Hindlimb muscle (tissue), 1 donor: ENCODE results near the gene SGMS1. TPM values are rescaled to one million over a fixed set of nuclear protein-coding genes. Genes with fewer than 3 reads are reported as not detected.
A peak's percentile ranks its signal among the peaks of the same experiment; 100 is the strongest.
"Not testable (repeated sequence)": the region's sequence is repeated elsewhere in the genome, so short reads cannot be mapped to it uniquely, and the experiment has no call there.

Source experiments
- DNase-seq: peaks from one replicate; pipeline ENCODE4 v3.0.0-alpha.2; 2013
- polyA plus RNA-seq: library from polyadenylated mRNA; unstranded; fragments of 120-200 nt; gene quantifications from one replicate; pipeline ENCODE4 v1.2.1, GENCODE V29; 2013; ENCODE audit not compliant: insufficient read length

The SGMS1 gene
- polyA plus RNA-seq, 1 donor, result 25.4 TPM

DNA sequence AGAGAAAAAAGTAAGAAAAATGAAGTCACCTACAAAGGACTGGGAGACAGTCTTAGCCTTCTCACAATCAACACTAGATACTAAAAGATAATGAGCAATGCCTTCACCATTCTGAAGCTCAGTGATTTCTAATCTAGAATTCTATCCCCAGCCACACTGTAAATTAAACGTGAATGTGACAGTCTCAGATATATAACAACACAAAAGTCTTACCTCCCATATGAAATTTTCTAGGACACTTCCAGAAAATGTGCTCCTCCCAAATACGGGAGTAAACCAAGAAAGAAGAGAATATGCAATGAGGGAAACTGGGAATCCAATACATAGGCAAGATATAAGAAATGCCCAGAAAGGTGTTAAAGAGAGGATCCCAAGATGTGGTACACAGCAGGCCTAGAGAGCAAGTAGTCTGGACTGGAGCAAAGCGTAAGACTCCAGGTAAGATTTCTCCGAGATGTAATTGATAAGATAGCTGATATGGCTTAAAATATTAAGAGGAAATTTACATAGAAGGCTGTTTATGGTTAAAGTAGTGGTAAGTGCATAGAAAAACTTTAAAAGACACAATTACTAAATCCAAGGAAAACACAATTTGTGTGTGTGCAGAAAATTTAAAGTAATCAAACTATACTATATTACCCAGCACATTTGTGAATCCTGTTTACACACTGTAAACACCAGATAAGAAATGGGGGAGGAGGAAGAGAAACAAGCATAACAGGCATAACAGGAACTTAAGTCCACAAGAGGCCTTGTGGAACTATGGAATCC, 44.1 kb downstream of the SGMS1 start:
- DNase-seq, result no peak

DNA sequence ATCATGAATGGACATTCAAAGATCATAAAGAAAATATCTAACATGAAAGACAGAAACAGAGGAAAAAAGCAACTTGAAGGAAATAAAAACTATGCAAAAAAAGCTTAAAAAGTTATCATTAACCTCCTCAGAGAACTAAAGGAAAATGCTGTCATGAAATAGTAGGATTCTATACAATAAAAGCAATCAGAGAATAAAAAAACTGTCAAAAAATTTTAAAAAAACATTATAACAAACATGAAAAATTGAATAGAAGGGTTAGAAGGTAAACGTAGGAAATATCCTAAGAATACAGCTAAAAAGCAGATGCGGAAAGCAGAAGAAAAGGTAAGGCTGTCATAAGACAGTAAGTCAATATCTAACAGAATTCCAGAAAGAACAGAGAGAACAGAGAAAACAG, 44.8 kb downstream of the SGMS1 start:
- no peak for DNase-seq

DNA sequence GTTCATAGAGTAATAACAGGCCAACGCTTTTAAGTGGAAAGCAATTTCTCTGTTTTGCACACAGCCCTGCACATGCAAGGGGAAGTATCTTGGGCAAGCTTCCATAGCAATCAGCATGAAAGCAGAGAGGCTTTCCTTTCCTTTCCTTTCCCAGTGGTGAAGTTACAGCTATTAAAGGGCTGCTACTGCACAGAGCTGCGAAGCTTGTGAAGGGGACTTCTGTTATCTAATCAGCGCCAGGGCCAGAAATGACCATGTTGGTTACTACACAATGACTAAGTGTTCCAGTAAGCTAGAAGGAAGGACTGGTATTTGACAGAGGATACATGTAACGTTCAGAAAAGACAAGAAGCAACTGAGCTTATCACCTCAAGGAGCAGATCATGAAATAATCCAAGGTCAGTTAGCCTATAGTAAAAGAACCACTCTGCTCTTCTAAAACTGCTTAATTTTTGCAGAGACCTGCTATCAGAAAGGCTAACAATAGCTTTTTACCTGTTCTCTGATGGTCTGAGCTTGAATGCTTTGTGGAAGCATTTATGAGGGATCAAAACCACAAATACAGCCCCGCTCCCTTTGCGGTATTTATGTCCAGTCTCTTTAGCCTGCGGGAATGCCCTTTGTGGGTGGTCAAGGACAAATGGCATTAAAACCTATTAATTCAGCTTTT, 45.9 kb downstream of the SGMS1 start:
- DNase-seq, result peak; percentile 32

DNA sequence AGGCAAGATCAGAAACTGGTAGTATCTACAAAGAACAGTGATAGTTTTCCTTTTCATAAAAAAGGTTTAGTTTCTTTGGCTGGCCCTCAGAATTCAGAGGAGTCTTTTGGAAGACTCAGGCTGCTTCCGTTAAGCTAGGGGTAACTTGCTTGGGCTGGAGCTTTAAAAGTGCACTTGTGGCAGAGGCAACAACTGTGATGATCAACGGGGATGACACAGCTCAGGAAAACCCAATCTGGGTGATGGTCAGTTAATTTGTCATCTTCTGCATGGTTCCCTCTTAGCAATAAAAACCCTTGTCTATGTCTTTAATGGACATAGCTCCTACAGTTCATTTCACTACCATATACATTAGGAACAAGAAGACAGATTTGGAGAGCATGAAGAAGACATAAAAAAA, 46.7 kb downstream of the SGMS1 start:
- DNase-seq, result no peak

DNA sequence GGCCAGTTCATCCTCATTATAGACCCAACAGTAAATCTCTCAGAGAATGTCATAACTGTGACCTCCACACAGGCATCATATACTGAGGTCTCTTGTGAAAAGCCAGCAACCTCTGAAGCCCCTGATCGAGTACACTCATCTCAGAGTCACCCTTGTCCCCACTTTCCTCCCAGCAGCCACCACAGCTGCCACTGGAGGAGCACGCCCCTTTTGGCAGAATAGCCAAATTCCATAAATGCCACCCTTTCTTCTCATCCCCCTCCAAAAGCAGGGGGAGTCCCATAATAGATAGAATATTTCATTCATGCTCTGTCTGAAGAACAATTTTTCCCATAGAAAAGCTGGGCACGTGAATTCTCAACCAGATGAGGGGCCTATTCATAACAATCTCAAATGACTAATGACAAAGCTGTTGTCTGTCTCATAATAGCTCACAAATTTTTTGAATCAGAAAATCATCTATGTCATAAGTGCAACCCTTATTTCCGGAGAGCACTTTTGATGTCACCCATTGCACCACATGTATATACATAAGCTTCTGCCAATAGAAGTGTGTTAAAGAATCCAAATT, 47.4 kb downstream of the SGMS1 start:
- DNase-seq, result no peak

DNA sequence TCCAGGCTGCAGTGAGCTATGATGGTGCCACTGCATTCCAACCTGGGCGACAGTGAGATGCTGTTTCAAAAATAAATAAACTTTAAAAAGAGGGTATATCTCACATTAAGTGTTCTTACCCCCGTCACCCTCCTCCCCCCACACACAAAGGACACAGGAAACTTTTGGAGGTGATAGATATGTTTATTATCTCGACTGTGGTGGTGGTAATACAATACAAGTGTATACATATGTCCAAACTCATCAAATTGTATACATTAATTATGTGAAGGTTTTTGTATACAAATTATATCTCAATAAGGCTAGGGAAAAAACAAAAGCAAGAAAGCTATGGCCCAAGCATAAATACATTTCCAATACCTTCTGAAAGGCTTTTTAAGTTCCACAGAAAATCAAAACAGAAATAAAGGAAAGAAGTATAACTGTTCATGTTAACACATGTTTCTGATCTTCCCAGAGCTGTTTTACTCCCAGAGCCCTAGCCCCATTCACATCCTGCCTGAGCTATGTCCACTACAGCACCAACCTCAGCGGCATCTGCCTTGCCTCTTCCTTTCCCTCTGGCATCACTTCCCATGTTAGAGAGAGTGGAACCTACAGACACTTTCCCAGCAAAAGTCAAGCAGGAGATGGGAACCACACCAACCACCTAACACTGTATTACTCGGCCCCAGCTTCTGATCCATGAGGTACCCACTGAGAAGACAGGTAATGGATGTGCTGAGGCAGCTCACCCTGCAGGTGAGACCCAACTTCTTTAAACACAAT, 48.1 kb downstream of the SGMS1 start:
- no peak for DNase-seq

DNA sequence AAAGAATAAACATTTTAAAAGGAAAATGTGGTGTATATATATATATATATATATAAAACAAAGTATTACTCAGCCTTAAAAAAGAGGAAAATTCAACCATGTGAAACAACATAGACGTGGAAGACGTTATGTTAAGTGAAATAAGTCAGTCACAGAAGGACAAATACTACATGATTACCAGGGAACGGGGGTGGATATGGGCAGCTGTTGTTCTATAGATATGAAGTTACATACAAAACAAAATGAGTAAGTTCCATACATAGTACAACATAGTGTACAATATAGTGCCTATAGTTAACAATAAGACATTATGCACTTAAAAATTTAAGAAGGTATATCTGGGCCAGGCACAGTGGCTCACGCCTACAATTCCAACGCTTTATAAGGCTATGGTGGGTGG, 48.8 kb downstream of the SGMS1 start:
- DNase-seq, result no peak

DNA sequence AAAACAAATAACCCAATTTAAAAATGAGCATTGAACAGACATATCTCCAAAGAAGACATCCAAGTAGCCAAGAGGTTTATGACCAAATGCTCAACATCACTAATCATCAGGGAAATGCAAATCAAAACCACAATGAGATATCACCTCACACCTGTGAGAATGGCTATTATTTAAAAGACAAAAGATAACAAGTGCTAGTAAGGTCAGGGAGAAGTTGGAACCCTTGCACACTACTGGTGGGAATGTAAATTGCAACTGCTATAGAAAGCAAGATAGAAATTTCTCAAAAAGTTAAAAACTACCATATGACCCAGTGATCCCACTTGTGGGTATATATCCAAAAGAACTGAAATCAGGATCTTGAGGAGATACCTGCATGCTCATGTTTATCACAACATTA, 49.5 kb downstream of the SGMS1 start:
- DNase-seq, result no peak

DNA sequence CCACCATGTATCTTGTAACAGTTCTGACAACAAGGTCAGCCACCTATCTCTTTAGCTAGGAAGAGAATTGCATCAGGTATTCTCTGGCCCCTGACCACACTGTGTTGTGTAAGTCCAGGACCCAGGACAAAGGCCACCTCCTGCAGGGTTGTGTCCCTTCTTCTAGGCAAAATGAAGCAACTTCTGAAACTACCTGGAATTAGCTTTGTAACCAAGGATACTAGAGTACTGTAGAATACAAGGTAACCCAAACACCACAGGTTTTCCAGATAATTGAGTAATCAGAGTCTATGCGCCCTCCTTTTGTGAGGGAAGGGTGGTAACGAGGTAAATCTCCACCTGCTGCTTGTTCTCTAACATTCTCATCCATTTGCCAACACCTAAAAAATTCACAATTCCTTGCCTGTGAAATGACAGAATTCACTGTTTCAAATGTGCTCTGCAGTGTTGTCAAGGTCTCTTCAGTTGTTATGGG, 51.7 kb downstream of the SGMS1 start:
- DNase-seq, result no peak

DNA sequence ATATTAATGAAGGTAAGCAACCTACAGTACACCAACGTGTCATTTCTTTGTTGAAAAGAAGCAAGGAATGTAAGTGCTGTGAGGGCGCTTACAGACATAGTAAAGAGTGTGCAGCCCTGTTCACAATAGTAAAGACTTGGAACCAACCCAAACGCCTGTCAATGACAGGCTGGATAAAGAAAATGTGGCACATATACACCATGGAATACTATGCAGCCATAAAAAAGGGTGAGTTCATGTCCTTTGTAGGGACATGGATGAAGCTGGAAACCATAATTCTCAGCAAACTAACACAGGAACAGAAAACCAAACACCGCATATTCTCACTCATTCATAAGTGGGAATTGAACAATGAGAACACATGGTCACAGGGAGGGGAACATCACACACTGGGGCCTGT, 55.0 kb downstream of the SGMS1 start:
- DNase-seq, result not testable (repeated sequence)

DNA sequence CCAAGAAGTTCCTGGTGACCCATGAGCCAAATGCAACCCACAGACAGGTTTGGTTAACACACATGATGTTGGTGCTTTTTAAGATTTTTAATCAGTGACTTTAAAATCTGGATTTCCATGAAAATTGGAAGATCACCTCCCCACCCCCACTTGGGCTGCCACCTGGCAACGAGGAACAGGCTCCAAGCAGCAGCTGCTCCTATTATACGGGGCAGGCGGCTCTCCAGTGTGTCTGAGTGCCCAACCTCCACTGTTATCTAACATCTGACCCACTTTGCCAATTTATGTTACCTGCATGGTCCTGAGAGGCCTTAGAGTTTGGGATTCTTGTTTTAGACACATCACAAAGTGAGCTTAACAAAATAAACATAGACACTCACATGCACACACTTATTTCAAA, 56.4 kb downstream of the SGMS1 start:
- DNase-seq, result no peak

DNA sequence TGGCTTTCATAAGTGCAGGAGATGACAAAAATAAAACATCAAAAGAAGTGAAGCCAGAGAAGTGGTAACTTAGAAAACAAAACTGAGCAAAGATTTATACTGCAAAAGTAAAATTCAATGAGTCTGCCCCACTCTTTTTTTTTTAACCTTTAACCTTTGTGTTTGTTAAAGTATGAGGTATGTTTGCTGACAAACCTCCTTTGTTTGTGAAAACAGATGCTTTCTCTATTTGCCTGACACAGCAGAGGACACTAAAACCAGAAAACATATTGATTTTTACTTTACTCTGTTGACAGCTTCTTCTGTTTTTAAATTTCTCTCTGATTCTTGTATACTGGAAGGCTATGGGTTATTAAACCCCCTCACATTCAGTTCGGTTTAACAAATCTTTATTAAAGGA, 57.6 kb downstream of the SGMS1 start:
- no peak for DNase-seq

DNA sequence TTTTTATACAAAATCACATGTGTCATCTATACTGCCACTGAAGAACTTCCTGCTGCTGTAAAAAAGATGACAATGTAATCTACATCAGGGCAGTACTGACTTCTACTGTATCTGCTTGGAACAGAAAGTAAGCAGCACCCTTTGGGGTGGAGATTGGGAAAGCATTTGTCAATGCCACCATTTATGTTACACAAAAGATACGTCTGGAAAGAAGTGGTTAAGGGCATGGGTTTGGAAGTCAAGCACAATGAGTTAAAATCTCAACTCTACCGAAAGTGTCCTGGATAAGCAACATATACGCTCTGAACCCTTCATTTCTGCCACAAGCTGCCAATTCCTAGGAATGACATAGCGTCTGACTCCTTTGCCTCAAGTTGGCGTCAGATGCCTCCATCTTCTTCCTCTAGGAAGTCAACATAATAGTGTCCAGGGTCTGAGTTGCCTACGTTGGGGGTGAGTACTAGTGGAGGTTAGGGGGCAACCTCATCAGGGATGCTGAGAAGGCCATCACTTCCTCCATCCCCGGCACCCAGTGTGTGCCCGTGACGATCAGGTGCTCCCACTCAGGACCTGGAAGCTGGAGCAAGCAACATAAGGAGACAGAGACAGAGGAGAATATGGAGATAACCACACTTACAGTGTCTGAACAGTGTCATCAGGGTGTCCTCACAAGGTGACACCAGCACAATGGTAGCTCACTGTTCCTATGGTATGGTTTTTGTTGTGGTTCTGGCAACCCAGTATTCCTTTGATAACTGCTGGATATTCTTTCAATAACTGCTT, 58.3 kb downstream of the SGMS1 start:
- DNase-seq, result no peak

DNA sequence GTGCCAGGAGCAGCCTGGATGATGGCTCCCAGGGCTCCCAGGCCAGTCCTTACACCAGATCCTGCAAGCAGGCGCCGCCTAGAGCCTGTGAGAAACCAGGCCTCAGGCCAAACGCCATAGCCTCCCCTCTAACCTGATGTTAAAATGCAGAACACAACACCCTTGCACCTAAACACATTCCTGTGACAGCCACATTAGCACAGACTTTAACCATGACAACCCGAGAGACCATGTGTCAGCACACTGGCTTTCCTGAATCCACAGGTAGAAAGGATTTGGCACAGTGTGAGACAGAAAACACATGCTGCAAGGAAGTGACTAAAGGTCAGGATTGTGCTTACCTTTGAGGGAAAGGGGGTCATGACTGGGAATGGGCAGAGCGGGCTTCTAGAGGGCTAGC, 59.9 kb downstream of the SGMS1 start:
- DNase-seq, result no peak

DNA sequence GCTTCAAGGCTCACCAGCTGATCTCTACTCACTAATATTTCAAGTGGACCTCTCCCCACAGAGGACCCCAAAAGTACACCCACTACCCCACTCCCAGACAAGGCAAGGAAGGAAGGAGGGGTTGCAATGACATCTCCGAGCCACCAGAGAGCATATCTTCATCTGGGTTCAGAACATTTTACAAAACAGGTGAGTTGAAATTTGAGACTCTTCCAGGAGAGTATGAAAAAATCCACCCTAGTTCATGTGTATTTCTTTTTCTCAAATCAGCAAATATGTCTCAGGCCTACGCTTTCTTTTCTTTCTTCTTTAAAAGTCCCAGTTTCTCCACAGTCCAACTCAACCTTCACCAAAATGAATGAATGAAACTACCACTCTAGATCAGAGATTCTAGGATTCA, 61.9 kb downstream of the SGMS1 start:
- DNase-seq, result no peak

DNA sequence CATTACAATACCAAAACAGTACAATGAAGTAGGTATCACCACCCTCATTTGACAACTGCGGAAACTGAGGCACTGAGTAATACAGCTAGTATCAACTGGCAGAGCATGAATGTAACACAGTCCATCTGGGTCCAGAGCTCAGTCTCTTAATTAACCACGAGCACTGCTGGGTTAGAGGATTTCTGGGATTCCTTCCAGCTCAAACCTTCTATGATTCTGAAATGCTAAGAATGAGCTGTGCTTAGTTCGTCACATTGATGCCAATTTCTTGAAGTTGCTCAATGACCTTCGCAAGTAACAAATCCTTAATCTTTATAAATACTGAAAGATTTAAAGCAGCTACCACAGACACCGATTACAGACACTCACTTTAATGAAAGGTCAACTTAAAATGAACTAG, 62.5 kb downstream of the SGMS1 start:
- DNase-seq, result no peak

DNA sequence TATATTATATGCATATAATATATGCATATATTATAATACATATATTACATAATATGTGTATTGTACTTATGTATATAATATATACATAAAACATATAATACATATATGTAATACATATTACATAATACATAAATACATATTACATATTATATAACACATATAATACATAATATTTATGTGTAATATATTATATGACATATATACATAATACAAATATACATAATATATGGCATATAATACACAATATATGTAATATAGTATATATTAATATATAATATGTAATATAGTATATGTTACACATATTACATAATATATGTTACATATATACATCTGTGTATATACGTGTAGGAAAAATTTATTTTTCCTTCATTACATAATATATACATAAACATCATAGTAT, 63.4 kb downstream of the SGMS1 start:
- no peak for DNase-seq

DNA sequence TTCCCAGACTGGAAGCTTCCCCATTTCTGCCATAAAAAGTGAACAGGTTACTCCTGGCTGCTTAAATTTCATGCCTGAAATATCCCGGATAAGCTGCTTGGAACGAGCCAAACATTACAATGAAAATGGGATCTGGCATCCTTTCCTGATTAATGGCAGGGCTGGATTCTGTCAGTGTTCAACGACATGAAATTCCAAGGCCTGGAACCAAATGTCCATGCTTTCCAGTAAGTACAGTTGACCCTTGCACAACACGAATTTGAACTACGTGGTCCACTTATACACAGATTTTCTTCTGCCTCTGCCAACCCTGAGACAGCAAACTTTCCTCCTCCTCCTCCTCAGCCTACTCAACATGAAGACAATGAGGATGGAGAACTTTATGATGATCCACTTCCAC, 65.4 kb downstream of the SGMS1 start:
- no peak for DNase-seq

DNA sequence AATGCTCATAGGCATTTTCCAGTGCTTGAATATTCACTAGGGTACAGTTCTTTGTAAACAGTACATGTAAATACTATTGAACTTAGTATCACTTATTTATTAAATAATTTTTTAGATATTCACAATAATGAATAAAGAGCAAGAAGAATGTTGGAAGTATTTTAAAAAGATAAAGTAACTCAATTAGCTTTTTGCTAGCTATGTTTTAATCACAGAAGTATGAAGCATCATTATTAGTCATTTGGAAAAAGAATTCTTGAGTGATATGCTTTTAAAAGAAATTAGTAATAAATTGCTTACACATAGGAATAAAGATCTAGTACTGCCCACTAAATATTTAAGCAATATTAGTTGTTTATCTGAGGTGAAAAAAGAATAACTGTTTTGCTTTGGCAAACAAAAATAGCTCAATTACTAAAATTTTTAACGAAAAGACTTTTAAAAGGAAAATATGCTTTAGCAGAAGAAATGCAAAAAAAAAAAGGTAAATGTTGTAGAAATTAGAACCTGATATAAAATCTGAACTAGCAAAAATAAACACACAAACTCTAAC, 66.5 kb downstream of the SGMS1 start:
- no peak for DNase-seq

DNA sequence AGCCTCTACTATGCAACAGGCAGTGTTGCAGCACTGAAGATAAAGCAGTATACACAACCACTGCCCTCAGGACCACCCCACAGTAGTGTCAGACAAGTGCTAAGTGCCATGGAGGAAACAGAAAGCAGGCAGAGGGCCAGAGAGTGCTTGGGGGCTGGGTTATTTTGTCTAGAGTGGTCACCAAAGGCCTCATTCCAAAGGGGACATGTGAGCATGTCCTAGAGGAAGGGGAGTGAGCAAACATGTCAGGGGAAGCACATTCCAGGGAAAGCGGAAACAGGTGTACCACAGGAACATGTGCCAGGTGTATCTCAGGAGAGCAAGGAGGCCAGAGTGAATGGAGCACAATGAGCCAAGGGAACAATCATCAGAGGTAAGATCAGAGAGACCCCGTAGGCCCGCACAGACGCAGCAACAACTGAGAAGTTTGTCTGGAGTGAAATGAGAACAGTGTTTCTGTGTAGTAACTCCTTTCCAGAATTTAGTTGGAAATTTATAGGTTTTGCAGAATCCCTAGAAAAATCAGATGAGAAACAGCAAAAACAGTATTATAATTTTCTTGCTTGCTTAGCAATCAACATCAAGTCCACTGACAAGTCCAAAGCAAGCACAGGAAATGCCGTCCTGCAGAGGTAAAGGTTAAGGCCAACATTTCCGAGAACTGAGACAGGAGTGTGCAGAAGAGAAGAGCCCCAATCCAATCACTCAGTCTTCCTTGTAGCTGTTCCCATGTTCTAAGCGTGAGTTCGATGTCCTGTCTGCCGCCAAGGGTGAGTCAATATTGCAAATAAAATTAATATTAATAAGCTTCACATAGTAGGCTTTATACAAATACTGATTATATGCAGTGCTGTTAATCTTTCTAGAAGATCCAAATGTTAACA, 67.3 kb downstream of the SGMS1 start:
- no peak for DNase-seq

DNA sequence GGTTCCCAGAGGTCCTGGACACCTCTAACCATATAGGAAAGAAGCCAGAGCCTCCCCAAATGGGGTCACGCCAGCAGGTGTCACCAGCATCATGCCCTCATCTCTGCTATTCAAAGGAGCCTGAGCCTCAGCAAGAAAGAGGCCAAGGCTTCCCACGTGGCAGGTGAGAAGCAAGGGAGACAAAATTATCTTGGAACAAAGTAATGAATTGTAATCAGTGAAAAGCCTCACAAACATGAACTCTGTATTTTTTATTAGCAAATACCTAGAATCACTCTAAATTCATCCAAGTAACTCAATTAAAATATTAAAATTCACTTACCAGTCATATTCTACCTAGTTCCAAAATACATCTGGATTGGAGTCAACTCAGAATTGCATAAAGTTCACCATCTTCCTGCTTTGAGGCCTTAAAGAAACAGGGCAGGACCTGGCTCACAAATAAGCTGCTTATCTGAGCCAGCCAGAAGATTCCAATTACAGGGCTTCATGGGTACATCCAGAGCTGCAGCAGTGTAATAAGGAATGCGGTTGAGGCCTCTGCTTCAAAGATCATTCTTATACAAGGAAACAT, 68.7 kb downstream of the SGMS1 start:
- no peak for DNase-seq
